Tibial nerve (tissue), 4 donors: Measurements from ENCODE around the gene CD47. TPM values are rescaled to one million over a fixed set of nuclear protein-coding genes. Genes with fewer than 3 reads are reported as not detected.

Experiments used
- DNase-seq, 2 donors: peaks; one replicate each; pipeline ENCODE4 v3.0.0-alpha.2; 2019; ENCODE audit warnings: low spot score in 2 of 2
- H3K27ac ChIP-seq, 4 donors: fragments of 200-600 bp; sonication (generic) in 3 of 4; one replicate each; pipeline ENCODE4 v1.5.1; 2017 to 2019; ENCODE audit warnings: mild to moderate bottlenecking in 1 of 4
- H3K27me3 ChIP-seq, 2 donors: fragments of 200-600 bp; sonication (generic) in 1 of 2; one replicate each; pipeline versions ENCODE4 v1.5.1 to v1.6.0; 2017 to 2019
- H3K36me3 ChIP-seq, 3 donors: fragments of 200-600 bp; sonication (generic); one replicate each; pipeline ENCODE4 v1.5.1; 2018 to 2019
- H3K4me1 ChIP-seq, 4 donors: fragments of 200-600 bp; sonication (generic) in 3 of 4; one replicate each; pipeline ENCODE4 v1.5.1; 2017 to 2019
- H3K4me3 ChIP-seq, 4 donors: fragments of 200-600 bp; sonication (generic) in 3 of 4; one replicate each; pipeline ENCODE4 v1.5.1; 2017 to 2019; ENCODE audit warnings: mild to moderate bottlenecking in 1 of 4, moderate library complexity in 1 of 4
- H3K9me3 ChIP-seq, 4 donors: fragments of 200-600 bp; sonication (generic) in 3 of 4; one replicate each; pipeline ENCODE4 v1.5.1; 2017 to 2019
- EP300 ChIP-seq, 2 donors: sonication (generic); formaldehyde crosslinking; IDR thresholded peaks; one replicate each; pipeline ENCODE4 v1.6.1; 2017; ENCODE audit warnings: antibody characterized with exemption in 2 of 2, mild to moderate bottlenecking in 1 of 2
- POLR2A ChIP-seq, 2 donors: fragments of 450-650 bp; IDR thresholded peaks; one replicate each; pipeline ENCODE4 v1.6.1; 2017; ENCODE audit warnings: antibody characterized with exemption in 2 of 2, mild to moderate bottlenecking in 2 of 2, moderate library complexity in 2 of 2
- WGBS, 2 donors: methylation state at CpG; one replicate each; pipeline ENCODE4 v1.1.5; 2018; 5-methylcytosine and 5-hydroxymethylcytosine counted together
- total RNA-seq, 4 donors: library from RNA; depleted of rRNA; stranded (reverse); fragments of >200 nt; gene quantifications; one replicate each; pipeline ENCODE4 v1.1.0, GENCODE V29; 2016
- TF ChIP-seq, protein P1 (sequence below), 5 experiments: fragments of 200-600 bp in 3 of 5; fragments of 450-650 bp in 2 of 5; sonication (generic) in 3 of 5; IDR thresholded peaks; one replicate each; pipeline ENCODE4 v1.5.1; 2016 to 2019; ENCODE audit warnings: antibody characterized with exemption in 5 of 5, mild to moderate bottlenecking in 3 of 5, moderate library complexity in 2 of 5

Gene CD47
- total RNA-seq, 4 donors from 2014 or later: 57.9 to 63.9 (median 60.5) TPM

DNA sequence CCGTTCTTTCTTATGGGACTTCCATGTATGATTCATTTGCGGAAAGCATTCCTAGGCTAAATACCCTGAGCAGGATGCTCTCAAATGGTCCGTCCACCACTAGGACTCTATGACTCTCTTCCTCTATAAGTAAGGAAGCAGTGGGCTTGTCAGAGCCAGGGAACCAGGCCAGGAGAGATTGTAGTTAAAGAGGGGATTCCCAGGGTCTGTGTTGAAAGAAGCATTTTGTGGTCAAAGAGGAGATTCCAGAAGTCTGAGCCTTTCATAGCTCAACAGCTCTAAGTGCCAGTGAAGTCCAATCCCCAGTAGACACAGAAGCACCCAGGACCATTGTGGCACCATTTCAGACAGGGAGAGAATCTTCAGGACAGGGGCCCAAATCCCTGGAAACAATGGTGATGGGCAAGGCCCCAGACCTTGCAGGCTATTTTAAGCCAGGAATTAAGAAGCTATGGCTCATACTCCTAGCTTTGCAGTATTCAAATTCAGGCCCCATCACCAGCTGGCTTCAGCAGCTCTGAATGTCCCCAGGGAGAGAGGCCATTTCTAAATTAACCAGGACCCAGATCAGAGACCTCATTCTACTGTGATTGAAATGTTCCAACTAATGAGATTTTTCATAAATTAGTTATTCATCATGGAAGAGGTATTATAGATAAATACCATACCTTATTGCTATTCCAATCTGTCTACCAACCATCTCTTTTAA lies 81.7 kb downstream of the CD47 start:
- DNase-seq: no peak
- Histone ChIP-seq H3K36me3 (no peaks in the 10 kb centered on the region), H3K27ac (no peak overlapping the region), H3K27me3 (no peaks in the 10 kb centered on the region), H3K4me3 (no peak overlapping the region), H3K4me1 (peaks cover 0 to 19% (median 7%) of the 10 kb centered on the region in 4 donors), H3K9me3 (no peaks in the 10 kb centered on the region)
- whole genome bisulfite sequencing, 2 donors: 79 to 89% methylated on average over 3 of the region's 3 CpGs
- TF ChIP-seq, protein P1, sequence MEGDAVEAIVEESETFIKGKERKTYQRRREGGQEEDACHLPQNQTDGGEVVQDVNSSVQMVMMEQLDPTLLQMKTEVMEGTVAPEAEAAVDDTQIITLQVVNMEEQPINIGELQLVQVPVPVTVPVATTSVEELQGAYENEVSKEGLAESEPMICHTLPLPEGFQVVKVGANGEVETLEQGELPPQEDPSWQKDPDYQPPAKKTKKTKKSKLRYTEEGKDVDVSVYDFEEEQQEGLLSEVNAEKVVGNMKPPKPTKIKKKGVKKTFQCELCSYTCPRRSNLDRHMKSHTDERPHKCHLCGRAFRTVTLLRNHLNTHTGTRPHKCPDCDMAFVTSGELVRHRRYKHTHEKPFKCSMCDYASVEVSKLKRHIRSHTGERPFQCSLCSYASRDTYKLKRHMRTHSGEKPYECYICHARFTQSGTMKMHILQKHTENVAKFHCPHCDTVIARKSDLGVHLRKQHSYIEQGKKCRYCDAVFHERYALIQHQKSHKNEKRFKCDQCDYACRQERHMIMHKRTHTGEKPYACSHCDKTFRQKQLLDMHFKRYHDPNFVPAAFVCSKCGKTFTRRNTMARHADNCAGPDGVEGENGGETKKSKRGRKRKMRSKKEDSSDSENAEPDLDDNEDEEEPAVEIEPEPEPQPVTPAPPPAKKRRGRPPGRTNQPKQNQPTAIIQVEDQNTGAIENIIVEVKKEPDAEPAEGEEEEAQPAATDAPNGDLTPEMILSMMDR (IDR thresholded peaks at IDR 0.05): no peak
- TF ChIP-seq EP300 (IDR thresholded peaks at IDR 0.05) (no peak), POLR2A (IDR thresholded peaks at IDR 0.05) (no peak)

DNA sequence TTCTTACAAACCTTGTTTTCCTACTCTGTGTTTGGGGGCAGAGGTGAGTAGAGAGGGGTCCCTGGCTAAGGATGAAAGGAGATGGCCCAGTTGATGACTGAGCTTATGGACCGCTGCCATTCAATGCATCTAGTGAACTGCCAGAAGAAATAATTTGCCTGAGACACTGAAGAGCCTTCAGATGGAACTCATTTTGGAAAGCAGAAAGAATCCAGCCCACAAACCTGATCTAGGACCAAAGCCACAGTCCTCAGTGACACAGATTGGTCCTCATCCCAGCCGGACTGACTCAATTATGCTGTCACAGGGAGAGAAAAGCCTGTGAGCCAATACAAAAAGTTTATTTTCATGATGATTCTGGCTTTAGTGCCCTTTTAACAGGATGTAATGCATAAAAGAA lies 82.7 kb downstream of the CD47 start:
- DNase-seq: no peak
- H3K4me3 ChIP-seq: no peak overlapping the region
- H3K4me1 ChIP-seq: peaks cover 0 to 19% (median 7%) of the 10 kb centered on the region in 4 donors
- 66 to 78% methylated on average over 2 of the region's 2 CpGs for WGBS, 2 donors
- no peaks in the 10 kb centered on the region for H3K9me3 ChIP-seq
- no peaks in the 10 kb centered on the region for H3K27me3 ChIP-seq
- no peak overlapping the region for H3K27ac ChIP-seq
- no peaks in the 10 kb centered on the region for H3K36me3 ChIP-seq
- no peak for TF ChIP-seq POLR2A (IDR thresholded peaks at IDR 0.05)
- no peak for TF ChIP-seq EP300 (IDR thresholded peaks at IDR 0.05)
- TF ChIP-seq, protein P1 (IDR thresholded peaks at IDR 0.05): no peak

DNA sequence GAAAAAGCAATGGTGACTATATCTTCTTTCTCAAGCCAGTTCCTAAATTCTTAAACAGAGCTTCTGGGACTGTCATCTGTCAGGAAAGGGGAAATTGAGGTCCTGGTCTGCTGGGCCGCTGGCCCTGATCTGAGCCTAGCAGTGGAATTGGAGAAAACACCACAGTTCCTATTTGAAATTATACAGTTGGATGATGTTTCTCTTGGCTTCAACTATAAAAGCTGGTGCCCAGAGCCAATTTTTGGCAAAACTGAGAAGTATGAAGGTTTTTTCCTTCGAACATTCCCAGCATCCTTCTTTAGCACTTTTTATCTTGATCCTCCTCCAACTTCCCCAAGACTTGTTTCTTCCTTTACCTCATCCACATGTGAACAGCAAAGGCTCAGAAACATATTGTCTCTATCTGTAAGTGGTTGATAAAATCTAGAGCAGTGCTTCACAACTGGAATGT lies 83.9 kb downstream of the CD47 start:
- Histone ChIP-seq H3K36me3 (no peaks in the 10 kb centered on the region), H3K4me1 (peaks cover 0 to 19% (median 7%) of the 10 kb centered on the region in 4 donors), H3K27me3 (no peaks in the 10 kb centered on the region), H3K9me3 (no peaks in the 10 kb centered on the region), H3K4me3 (no peak overlapping the region), H3K27ac (no peak overlapping the region)
- TF ChIP-seq POLR2A (IDR thresholded peaks at IDR 0.05) (no peak), EP300 (IDR thresholded peaks at IDR 0.05) (no peak)
- TF ChIP-seq, protein P1 (IDR thresholded peaks at IDR 0.05): no peak
- no peak for DNase-seq
- 41 to 45% methylated on average over 2 of the region's 2 CpGs for WGBS, 2 donors

DNA sequence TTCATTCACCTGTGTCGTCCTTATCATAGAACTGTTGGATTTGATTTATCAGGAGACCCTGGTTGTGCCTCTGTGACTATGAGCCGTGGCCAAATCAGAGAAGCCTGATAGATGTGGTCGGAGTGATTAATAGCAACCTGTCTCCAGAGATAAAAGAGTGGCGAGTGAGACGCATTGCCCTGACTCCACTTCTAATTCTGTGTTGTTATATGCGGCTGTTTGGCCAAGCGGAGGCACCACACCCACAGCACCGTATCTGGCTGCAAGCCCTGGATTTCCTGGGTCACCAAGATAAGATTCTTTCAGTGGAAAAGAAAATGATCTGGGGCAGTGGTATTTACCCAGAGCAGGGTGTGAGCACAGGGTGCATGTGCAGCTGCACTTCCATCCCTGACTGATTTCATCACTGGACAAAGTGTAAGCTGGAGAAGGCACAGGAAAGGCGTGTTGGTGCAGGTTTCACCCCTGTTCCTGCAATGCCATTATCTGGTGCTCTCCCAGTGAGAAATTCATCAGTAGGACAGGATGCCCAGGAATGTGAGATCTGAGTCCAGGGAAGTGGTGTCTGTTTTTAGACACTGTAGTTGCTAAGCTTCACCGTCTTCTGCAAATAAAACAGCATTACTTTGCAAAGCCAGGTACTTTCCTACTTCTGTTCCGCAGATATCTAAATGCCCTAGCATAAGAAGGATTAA lies 84.6 kb downstream of the CD47 start:
- no peaks in the 10 kb centered on the region for H3K27me3 ChIP-seq
- no peak overlapping the region for H3K27ac ChIP-seq
- 43 to 48% methylated on average over 11 of the region's 11 CpGs for WGBS, 2 donors

DNA sequence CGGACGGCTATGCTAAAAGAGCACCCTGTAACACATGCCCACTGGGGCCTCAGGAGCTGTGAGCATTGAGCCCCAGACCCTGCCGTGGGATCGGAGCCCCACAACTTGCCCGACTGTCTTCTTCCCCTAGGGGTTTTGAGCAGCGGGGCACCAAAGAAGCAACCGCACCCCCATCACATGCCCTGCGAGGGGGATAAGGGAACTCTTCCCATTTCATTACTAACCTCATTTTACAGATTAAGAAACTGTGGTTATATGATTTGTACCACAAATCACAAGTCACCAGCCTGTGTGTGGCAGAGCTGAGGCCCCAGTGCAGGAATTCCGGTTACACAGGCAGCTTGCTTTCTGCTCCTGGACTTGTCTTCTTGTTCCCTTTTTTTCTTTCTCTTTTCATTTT lies 86.2 kb downstream of the CD47 start:
- H3K4me3 ChIP-seq: no peak overlapping the region
- H3K27ac ChIP-seq: no peak overlapping the region
- no peaks in the 10 kb centered on the region for H3K36me3 ChIP-seq
- peaks cover 0 to 19% (median 7%) of the 10 kb centered on the region in 4 donors for H3K4me1 ChIP-seq
- no peak for DNase-seq
- TF ChIP-seq POLR2A (IDR thresholded peaks at IDR 0.05) (no peak), EP300 (IDR thresholded peaks at IDR 0.05) (no peak)
- TF ChIP-seq, protein P1 (IDR thresholded peaks at IDR 0.05): no peak
- 63 to 64% methylated on average over 9 of the region's 9 CpGs for WGBS, 2 donors
- H3K27me3 ChIP-seq: no peaks in the 10 kb centered on the region
- H3K9me3 ChIP-seq: no peaks in the 10 kb centered on the region

More for the DNA sequence above, 84.6 kb downstream of the CD47 start:
- no peaks in the 10 kb centered on the region for H3K9me3 ChIP-seq
- peaks cover 0 to 19% (median 7%) of the 10 kb centered on the region in 4 donors for H3K4me1 ChIP-seq
- no peaks in the 10 kb centered on the region for H3K36me3 ChIP-seq
- DNase-seq: no peak
- no peak for TF ChIP-seq POLR2A (IDR thresholded peaks at IDR 0.05)
- no peak overlapping the region for H3K4me3 ChIP-seq
